Measurements from ENCODE around the gene KIAA1958.

DNA sequence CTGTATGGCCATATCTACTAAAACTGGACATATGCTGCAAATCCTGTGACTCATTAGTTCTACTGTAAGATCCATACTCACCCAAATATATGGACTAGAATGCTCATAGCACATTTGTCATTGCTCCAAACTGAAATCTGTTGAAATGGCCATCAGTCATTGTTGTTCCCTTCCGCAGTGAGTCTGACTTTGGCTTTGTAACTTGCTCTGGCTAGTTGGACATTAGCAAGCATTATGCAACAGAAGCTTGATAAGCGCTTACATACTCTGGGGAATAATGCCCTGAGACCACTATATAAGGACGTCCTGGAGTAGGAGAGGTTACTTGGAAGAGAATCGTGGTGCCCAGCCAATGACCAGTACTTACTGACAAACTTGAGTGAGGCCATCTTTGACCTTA is 9.0 kb downstream of the KIAA1958 start:
- TF ChIP-seq, protein P1, sequence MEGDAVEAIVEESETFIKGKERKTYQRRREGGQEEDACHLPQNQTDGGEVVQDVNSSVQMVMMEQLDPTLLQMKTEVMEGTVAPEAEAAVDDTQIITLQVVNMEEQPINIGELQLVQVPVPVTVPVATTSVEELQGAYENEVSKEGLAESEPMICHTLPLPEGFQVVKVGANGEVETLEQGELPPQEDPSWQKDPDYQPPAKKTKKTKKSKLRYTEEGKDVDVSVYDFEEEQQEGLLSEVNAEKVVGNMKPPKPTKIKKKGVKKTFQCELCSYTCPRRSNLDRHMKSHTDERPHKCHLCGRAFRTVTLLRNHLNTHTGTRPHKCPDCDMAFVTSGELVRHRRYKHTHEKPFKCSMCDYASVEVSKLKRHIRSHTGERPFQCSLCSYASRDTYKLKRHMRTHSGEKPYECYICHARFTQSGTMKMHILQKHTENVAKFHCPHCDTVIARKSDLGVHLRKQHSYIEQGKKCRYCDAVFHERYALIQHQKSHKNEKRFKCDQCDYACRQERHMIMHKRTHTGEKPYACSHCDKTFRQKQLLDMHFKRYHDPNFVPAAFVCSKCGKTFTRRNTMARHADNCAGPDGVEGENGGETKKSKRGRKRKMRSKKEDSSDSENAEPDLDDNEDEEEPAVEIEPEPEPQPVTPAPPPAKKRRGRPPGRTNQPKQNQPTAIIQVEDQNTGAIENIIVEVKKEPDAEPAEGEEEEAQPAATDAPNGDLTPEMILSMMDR (IDR thresholded peaks at IDR 0.05), result no peak
- TF ChIP-seq POLR2AphosphoS5 (IDR thresholded peaks at IDR 0.05) (no peak), EP300 (IDR thresholded peaks at IDR 0.05) (no peak), POLR2A (IDR thresholded peaks at IDR 0.05) (no peak)

All from sigmoid colon (tissue), 4 donors.